ENCODE measurements around the gene SOBP.

Gene SOBP

DNA sequence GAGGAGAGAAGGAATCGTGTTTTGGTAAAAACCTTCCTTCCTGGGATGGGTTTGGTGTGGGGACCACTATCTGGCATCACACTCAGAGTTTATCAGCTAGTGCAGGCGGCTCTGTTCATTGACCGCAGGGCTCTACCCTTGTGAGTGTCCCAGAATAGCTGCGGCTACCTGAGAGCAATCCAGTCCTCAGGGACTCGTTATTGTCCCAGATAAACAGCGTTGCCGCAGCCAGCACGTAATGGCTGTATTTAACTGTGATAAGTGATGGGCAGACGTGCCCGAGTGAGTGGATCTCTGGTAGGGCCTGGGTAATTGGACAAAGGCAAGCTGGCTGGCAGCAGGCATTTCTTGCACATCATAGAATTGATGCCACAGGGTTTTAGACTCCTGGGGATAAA, 163.3 kb downstream of the SOBP start:
- no peak overlapping the region for H3K4me3 ChIP-seq (ENCODE audit: low read depth, low read length)
- TF ChIP-seq, protein P1, sequence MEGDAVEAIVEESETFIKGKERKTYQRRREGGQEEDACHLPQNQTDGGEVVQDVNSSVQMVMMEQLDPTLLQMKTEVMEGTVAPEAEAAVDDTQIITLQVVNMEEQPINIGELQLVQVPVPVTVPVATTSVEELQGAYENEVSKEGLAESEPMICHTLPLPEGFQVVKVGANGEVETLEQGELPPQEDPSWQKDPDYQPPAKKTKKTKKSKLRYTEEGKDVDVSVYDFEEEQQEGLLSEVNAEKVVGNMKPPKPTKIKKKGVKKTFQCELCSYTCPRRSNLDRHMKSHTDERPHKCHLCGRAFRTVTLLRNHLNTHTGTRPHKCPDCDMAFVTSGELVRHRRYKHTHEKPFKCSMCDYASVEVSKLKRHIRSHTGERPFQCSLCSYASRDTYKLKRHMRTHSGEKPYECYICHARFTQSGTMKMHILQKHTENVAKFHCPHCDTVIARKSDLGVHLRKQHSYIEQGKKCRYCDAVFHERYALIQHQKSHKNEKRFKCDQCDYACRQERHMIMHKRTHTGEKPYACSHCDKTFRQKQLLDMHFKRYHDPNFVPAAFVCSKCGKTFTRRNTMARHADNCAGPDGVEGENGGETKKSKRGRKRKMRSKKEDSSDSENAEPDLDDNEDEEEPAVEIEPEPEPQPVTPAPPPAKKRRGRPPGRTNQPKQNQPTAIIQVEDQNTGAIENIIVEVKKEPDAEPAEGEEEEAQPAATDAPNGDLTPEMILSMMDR (IDR thresholded peaks at IDR 0.05; ENCODE audit: insufficient read depth, low read depth, low read length, missing control alignments) = no peak
- DNase-seq (ENCODE audit: low read depth) = no peak

GRCh38 chr6:107653861-107654394, 164.0 kb downstream of the SOBP start:
- no peak for DNase-seq (ENCODE audit: low read depth)
- TF ChIP-seq, protein P1 (IDR thresholded peaks at IDR 0.05; ENCODE audit: insufficient read depth, low read depth, low read length, missing control alignments) = no peak
- no peak overlapping the region for H3K4me3 ChIP-seq (ENCODE audit: low read depth, low read length)

DNA sequence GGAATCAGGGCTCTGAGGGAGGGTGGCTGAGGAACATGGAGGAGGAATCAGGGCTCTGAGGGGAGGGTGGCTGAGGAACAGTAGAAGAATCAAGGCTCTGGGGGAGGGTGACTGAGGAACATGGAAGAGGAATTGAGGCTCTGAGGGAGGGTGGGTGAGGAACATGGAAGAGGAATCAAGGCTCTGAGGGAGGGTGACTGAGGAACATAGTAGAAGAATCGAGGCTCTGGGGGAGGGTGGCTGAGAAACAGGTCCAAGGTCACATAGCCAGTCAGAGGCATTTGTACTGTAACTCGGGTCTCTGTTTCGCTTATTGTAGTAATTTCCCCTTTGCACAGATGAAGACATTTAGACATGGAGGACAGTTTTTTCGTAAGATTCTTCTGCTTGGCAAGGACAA, 164.8 kb downstream of the SOBP start:
- no peak for DNase-seq (ENCODE audit: low read depth)
- H3K4me3 ChIP-seq (ENCODE audit: low read depth, low read length) = no peak overlapping the region
- TF ChIP-seq, protein P1 (IDR thresholded peaks at IDR 0.05; ENCODE audit: insufficient read depth, low read depth, low read length, missing control alignments) = no peak

- TF ChIP-seq, protein P1 (IDR thresholded peaks at IDR 0.05; ENCODE audit: insufficient read depth, low read depth, low read length, missing control alignments) = peak; percentile 16
- DNase-seq (ENCODE audit: low read depth) = no peak
- no peak overlapping the region for H3K4me3 ChIP-seq (ENCODE audit: low read depth, low read length)
Measured at GRCh38 chr6:107655245-107655644, 165.3 kb downstream of the SOBP start.

GRCh38 chr6:107655864-107656263, 165.9 kb downstream of the SOBP start:
- TF ChIP-seq, protein P1 (IDR thresholded peaks at IDR 0.05; ENCODE audit: insufficient read depth, low read depth, low read length, missing control alignments) = no peak
- DNase-seq (ENCODE audit: low read depth) = no peak
- no peak overlapping the region for H3K4me3 ChIP-seq (ENCODE audit: low read depth, low read length)

GRCh38 chr6:107656401-107656800, 166.5 kb downstream of the SOBP start:
- no peak overlapping the region for H3K4me3 ChIP-seq (ENCODE audit: low read depth, low read length)
- TF ChIP-seq, protein P1 (IDR thresholded peaks at IDR 0.05; ENCODE audit: insufficient read depth, low read depth, low read length, missing control alignments) = no peak
- peak; percentile 34 for DNase-seq (ENCODE audit: low read depth)

- peak; percentile 35 for DNase-seq (ENCODE audit: low read depth)
- TF ChIP-seq, protein P1 (IDR thresholded peaks at IDR 0.05; ENCODE audit: insufficient read depth, low read depth, low read length, missing control alignments) = no peak
- no peak overlapping the region for H3K4me3 ChIP-seq (ENCODE audit: low read depth, low read length)
Measured at GRCh38 chr6:107656883-107657282, 167.0 kb downstream of the SOBP start.
